K562 (cell line): ENCODE data around the gene GPR22. TPM values are rescaled to one million over a fixed set of nuclear protein-coding genes. Genes with fewer than 3 reads are reported as not detected.

ENCODE experiments used
- BRF1 ChIP-seq: IDR thresholded peaks from 3 replicates; pipeline ENCODE4 v1.6.1; 2011; ENCODE audit warnings: borderline replicate concordance, mild to moderate bottlenecking; ENCODE audit not compliant: insufficient read length; ENCODE audit errors: extremely low read depth
- CHAMP1 ChIP-seq: fragments of 450-650 bp; IDR thresholded peaks from 2 replicates; pipeline ENCODE4 v1.6.1; 2016; ENCODE audit warnings: mild to moderate bottlenecking
- FIP1L1 ChIP-seq: fragments of 200-400 bp; formaldehyde crosslinking; IDR thresholded peaks from 2 replicates; pipeline ENCODE4 v1.6.1; 2018; ENCODE audit warnings: mild to moderate bottlenecking, low read depth, low read length; ENCODE audit not compliant: poor library complexity, severe bottlenecking
- HMG20B ChIP-seq: fragments of 250-450 bp; sonication (Bioruptor Pico); IDR thresholded peaks from 2 replicates; pipeline ENCODE4 v1.5.0; 2021; ENCODE audit warnings: mild to moderate bottlenecking
- SREBF2 ChIP-seq: sonication (generic); formaldehyde crosslinking; IDR thresholded peaks from 2 replicates; pipeline ENCODE4 v1.4.0; 2020; ENCODE audit warnings: mild to moderate bottlenecking, missing genetic modification reagents
- TAF1 ChIP-seq: IDR thresholded peaks from 2 replicates; pipeline ENCODE4 v1.6.1; 2011; ENCODE audit warnings: mild to moderate bottlenecking, low read length, moderate library complexity; ENCODE audit not compliant: insufficient read depth, control insufficient read depth, severe bottlenecking; ENCODE audit errors: extremely low read depth
- XRCC4 ChIP-seq: IDR thresholded peaks from one replicate; pipeline ENCODE4 v1.6.1; 2011; ENCODE audit not compliant: insufficient read depth, insufficient read length; ENCODE audit errors: extremely low read depth
- ZBTB34 ChIP-seq: fragments of 250-450 bp; sonication (Bioruptor Pico); IDR thresholded peaks from 2 replicates; pipeline ENCODE4 v1.8.0; 2021; ENCODE audit warnings: mild to moderate bottlenecking, moderate library complexity
- ZEB2 ChIP-seq: fragments of 450-650 bp; IDR thresholded peaks from 2 replicates; pipeline ENCODE4 v1.6.1; 2016
- polyA plus RNA-seq, 8 experiments: library from polyadenylated mRNA; depleted of rRNA in 4 of 8; stranded (reverse) in 5 of 8; unstranded in 3 of 8; fragments of >200 nt; fragmentation: Nextera tagmentation in 2 of 8; fragmentation: Illumina TruSeq in 1 of 8; extraction: Ambion mirVana in 2 of 8; extraction: Trizol in 1 of 8; gene quantifications; 2 replicates each; pipeline versions ENCODE4 v1.2.1 to v1.2.3, GENCODE V29; 2011 to 2014; ENCODE audit warnings: inconsistent platforms in 1 of 8, missing spikeins in 1 of 8
- total RNA-seq, 7 experiments: library from RNA; depleted of rRNA in 6 of 7; stranded (reverse); fragments of >200 nt in 6 of 7; fragmentation: Illumina TruSeq in 2 of 7; extraction: Trizol in 2 of 7; gene quantifications; 2 replicates each; pipeline versions ENCODE4 v1.2.1 to v1.2.3, GENCODE V29; 2011 to 2021; ENCODE audit warnings: low replicate concordance in 1 of 7
- TF ChIP-seq, protein P1 (sequence below): fragments of 450-650 bp; conservative IDR thresholded peaks from 2 replicates; pipeline ENCODE4 v1.6.1; 2016; ENCODE audit warnings: missing genetic modification characterization, low read depth, mild to moderate bottlenecking, control low read depth, missing compliant biosample characterization
- TF ChIP-seq, protein P2 (sequence below): sonication (generic); formaldehyde crosslinking; IDR thresholded peaks from 2 replicates; pipeline ENCODE4 v1.8.0; 2022; ENCODE audit warnings: mild to moderate bottlenecking, missing genetic modification reagents
- TF ChIP-seq, protein P3 (sequence below): fragments of 250-450 bp; sonication (Bioruptor Pico); IDR thresholded peaks from 2 replicates; pipeline ENCODE4 v1.5.0; 2021; ENCODE audit warnings: mild to moderate bottlenecking, moderate library complexity

Gene GPR22
- total and polyA plus RNA-seq, 9 of the 15 experiments (the other 6 are each of a cell fraction or from before 2014, with no cell fraction given), result 0.07 to 0.20 TPM; not detected in 7

DNA sequence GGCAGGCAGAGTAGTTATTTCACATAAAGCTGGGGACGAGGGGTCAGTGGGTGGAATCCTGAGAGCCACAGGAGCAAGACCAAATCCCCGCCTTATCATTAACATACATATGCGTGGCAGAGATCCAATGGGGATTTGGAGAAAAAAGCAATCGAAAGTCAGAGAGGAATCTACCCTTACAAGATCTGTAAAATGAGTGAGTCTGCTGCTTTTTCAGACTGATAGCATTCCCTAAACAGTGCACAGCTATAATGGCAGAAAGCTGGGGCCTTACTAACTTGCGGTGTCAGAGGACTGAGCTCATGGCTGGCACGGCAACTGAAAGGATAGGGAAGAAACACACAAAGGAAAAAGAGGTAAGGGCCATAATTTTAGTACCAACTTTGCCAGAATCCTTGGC is 25.0 kb downstream of the GPR22 start (continued):
- TF ChIP-seq, protein P1, sequence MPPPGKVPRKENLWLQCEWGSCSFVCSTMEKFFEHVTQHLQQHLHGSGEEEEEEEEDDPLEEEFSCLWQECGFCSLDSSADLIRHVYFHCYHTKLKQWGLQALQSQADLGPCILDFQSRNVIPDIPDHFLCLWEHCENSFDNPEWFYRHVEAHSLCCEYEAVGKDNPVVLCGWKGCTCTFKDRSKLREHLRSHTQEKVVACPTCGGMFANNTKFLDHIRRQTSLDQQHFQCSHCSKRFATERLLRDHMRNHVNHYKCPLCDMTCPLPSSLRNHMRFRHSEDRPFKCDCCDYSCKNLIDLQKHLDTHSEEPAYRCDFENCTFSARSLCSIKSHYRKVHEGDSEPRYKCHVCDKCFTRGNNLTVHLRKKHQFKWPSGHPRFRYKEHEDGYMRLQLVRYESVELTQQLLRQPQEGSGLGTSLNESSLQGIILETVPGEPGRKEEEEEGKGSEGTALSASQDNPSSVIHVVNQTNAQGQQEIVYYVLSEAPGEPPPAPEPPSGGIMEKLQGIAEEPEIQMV (tag), result no peak
- TF ChIP-seq TAF1 (no peak), FIP1L1 (no peak), CHAMP1 (no peak), BRF1 (no peak), HMG20B (no peak), XRCC4 (no peak), SREBF2 (no peak), ZEB2 (no peak), ZBTB34 (CRISPR knock-in tag) (no peak)
- TF ChIP-seq, protein P2, sequence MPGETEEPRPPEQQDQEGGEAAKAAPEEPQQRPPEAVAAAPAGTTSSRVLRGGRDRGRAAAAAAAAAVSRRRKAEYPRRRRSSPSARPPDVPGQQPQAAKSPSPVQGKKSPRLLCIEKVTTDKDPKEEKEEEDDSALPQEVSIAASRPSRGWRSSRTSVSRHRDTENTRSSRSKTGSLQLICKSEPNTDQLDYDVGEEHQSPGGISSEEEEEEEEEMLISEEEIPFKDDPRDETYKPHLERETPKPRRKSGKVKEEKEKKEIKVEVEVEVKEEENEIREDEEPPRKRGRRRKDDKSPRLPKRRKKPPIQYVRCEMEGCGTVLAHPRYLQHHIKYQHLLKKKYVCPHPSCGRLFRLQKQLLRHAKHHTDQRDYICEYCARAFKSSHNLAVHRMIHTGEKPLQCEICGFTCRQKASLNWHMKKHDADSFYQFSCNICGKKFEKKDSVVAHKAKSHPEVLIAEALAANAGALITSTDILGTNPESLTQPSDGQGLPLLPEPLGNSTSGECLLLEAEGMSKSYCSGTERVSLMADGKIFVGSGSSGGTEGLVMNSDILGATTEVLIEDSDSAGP (CRISPR knock-in tag), result no peak
- TF ChIP-seq, protein P3, sequence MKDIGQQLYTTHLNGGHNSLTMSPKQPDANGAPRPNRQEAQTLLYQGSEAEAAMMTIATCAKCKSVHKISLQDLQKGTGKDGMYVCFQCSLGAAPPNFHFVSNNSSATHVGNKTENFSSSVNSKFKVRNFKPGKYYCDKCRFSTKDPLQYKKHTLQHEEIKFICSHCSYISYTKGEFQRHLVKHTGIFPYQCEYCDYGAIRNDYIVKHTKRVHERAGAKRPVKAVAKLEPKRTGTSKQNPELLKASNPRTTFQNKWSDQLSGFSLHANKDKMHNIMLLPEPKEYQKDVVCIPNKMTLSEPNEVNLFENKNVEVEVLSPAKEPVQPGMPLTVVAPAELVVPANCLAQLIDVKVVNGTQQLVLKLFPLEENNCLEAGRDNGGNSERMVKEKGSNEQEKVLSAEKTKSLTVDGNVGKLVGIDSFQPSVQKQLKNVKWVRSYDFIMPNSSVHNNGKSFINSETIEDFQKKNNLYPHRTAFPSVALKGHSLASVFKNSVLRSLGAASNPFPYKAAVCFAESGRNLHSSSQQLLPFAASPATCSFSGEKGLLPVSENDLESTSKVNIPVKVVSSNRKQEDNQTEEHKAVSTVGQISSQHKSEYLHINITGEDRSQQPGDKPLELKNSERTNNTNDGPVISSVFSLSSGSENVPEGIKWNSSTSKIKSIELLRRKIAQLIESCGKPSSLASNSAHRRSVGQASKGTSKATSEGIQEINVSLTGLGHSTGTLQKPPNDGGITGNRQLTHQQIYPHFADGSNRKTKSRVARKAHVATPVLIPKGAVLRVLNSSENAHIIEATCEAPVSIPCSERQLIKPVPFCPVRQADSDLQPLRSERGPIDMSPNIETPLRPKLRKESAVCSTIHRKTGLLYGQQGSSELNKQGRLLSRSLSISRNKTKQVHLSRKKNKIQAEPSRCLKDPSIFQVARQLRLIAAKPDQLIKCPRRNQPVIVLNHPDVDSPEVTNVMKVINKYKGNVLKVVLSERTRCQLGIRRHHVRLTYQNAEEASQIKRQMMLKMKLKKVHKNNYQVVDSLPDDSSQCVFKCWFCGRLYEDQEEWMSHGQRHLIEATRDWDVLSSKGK (CRISPR knock-in tag), result no peak
